Natural killer cell (primary cell): ENCODE data around the gene SOHLH2. TPM values are rescaled to one million over a fixed set of nuclear protein-coding genes. Genes with fewer than 3 reads are reported as not detected.

ENCODE experiments used
- ATAC-seq, 3 donors: fragments of 150-1000 bp in 2 of 3; fragments of 200-7000 bp in 1 of 3; cut with Tn5 transposase; 1 replicate in 1 of 3; 2 replicates in 2 of 3; pipeline ENCODE4 v1.10.0; 2021; ENCODE audit warnings: mild to moderate bottlenecking in 2 of 3, moderate library complexity in 2 of 3
- DNase-seq, 2 donors: peaks; one replicate each; pipeline versions ENCODE4 v3.0.0 to v3.0.0-alpha.2; 2013 to 2021; ENCODE audit warnings: mixed read lengths in 1 of 2
- H3K27ac ChIP-seq: one replicate; pipeline ENCODE4 v1.5.1; 2013; ENCODE audit warnings: mild to moderate bottlenecking, low read length
- H3K27me3 ChIP-seq: one replicate; pipeline ENCODE4 v1.6.1; 2013; ENCODE audit warnings: low read length; ENCODE audit not compliant: control insufficient read depth, insufficient read depth
- H3K36me3 ChIP-seq: one replicate; pipeline ENCODE4 v1.6.1; 2013; ENCODE audit warnings: low read length; ENCODE audit not compliant: control insufficient read depth, insufficient read depth
- H3K4me1 ChIP-seq: one replicate; pipeline ENCODE4 v1.6.1; 2013; ENCODE audit warnings: low read length; ENCODE audit not compliant: control insufficient read depth, insufficient read depth
- H3K4me3 ChIP-seq: one replicate; pipeline ENCODE4 v1.5.1; 2013; ENCODE audit warnings: low read length
- H3K9me3 ChIP-seq: one replicate; pipeline ENCODE4 v1.6.1; 2013; ENCODE audit warnings: low read length; ENCODE audit not compliant: control insufficient read depth, insufficient read depth
- H3K27ac Mint-ChIP-seq, 2 donors: one replicate each; pipeline ENCODE4 v1.8.0; 2022; ENCODE audit warnings: mild to moderate bottlenecking in 2 of 2, mixed read lengths in 2 of 2, moderate library complexity in 1 of 2
- H3K27me3 Mint-ChIP-seq, 2 donors: one replicate each; pipeline ENCODE4 v1.8.0; 2022; ENCODE audit warnings: low read depth in 2 of 2, mixed read lengths in 2 of 2
- H3K36me3 Mint-ChIP-seq: one replicate; pipeline ENCODE4 v1.8.0; 2022; ENCODE audit warnings: mixed read lengths
- H3K4me1 Mint-ChIP-seq, 2 donors: one replicate each; pipeline ENCODE4 v1.8.0; 2022; ENCODE audit warnings: mixed read lengths in 2 of 2
- H3K4me3 Mint-ChIP-seq: one replicate; pipeline ENCODE4 v1.8.0; 2022; ENCODE audit warnings: mild to moderate bottlenecking, moderate library complexity, mixed read lengths
- H3K9me3 Mint-ChIP-seq, 2 donors: one replicate each; pipeline ENCODE4 v1.8.0; 2022; ENCODE audit warnings: mixed read lengths in 2 of 2
- WGBS: methylation state at CpG from one replicate; pipeline ENCODE4 v1.1.7; 2013; ENCODE audit warnings: missing lambda C conversion rate; ENCODE audit not compliant: insufficient coverage; 5-methylcytosine and 5-hydroxymethylcytosine counted together
- intact Hi-C: fragments of 100-400 bp; cut with micrococcal nuclease; formaldehyde crosslinking; loops from one replicate; pipeline ENCODE4 v1.14.2; 2022
- total RNA-seq, 4 donors: library from RNA; stranded (reverse); fragments of 120-200 nt in 1 of 4; gene quantifications; one replicate each; pipeline versions ENCODE4 v1.2.3 to v1.2.4, GENCODE V29; 2013 to 2022
- TF ChIP-seq, protein P1 (sequence below): fragments of 200-600 bp; IDR thresholded peaks from one replicate; pipeline ENCODE4 v1.8.0; 2022; ENCODE audit warnings: antibody characterized with exemption

Gene SOHLH2
- total RNA-seq, 3 donors from 2014 or later (not counting 1 experiment from before 2014, with no cell fraction given), result not detected

DNA sequence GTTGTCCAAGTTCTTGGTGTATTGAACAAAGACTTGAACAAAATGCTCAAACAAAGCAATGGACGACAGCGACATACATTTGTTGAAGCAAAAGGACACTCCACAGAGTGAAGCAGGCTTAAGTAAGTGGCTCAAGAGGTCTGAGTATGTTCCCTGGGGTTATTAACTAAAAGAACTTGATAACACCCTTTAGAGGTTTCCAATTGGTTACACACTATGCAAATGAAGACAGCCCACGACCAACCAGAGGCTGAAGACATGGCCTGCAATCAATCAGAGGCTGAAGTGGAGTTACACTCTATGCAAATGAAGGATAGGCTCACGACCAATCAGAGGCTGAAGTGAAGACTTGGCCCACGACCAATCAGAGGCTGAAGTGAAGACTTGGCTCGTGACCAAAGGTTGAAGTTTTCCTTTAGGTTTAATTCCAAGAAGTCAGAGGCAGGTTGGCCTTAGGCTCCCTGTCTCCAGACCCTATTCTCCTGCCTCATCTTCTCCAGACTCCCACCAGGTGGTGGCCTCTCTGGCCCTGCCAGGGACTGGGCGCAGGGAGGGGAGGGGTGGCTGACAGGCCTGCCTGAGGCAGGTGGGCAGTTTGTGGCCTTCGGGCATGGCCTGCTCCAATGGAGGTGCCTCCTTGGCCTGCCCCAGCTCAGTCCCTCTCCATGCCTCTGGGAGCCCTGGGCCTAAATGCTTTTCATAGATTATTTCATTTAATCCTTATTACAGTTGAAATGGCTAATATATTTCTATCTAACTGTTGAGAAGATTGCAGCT lies 45.2 kb upstream of the SOHLH2 start:
- no peak overlapping the region for H3K27ac Mint-ChIP-seq
- H3K9me3 ChIP-seq, result no peaks in the 10 kb centered on the region
- 88% methylated on average over 8 of the region's 8 CpGs for WGBS
- ATAC-seq, result no peak
- no peak overlapping the region for H3K4me3 Mint-ChIP-seq
- H3K4me1 Mint-ChIP-seq, result no peaks in the 10 kb centered on the region
- H3K27me3 ChIP-seq, result no peaks in the 10 kb centered on the region
- TF ChIP-seq, protein P1, sequence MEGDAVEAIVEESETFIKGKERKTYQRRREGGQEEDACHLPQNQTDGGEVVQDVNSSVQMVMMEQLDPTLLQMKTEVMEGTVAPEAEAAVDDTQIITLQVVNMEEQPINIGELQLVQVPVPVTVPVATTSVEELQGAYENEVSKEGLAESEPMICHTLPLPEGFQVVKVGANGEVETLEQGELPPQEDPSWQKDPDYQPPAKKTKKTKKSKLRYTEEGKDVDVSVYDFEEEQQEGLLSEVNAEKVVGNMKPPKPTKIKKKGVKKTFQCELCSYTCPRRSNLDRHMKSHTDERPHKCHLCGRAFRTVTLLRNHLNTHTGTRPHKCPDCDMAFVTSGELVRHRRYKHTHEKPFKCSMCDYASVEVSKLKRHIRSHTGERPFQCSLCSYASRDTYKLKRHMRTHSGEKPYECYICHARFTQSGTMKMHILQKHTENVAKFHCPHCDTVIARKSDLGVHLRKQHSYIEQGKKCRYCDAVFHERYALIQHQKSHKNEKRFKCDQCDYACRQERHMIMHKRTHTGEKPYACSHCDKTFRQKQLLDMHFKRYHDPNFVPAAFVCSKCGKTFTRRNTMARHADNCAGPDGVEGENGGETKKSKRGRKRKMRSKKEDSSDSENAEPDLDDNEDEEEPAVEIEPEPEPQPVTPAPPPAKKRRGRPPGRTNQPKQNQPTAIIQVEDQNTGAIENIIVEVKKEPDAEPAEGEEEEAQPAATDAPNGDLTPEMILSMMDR, result no peak
- no peak overlapping the region for H3K27ac ChIP-seq
- DNase-seq, result no peak
- no peaks in the 10 kb centered on the region for H3K4me1 ChIP-seq
- intact Hi-C loops, result no loop called here
- H3K36me3 Mint-ChIP-seq, result no peaks in the 10 kb centered on the region
- H3K9me3 Mint-ChIP-seq, result no peaks in the 10 kb centered on the region
- H3K27me3 Mint-ChIP-seq, result no peaks in the 10 kb centered on the region
- H3K4me3 ChIP-seq, result no peak overlapping the region
- H3K36me3 ChIP-seq, result no peaks in the 10 kb centered on the region

DNA sequence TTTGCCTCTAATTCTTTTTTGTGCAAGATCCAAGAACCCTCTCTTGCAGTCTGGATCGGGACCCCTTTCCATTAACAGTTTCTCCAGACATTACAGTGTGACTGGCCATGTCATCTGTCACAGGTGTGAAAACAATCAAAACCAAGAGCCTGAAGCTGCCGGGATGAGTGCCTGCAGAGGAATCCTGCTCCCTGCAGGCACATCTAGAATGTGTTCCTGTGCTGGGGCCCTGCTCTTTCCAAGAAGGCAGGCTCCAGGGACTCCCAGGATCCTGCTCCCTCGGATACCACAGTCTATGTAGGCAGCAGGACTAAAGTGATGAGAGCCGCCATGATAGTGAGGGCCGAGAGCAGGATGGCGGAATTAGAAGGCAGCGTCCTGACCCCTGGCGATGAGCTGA lies 44.5 kb upstream of the SOHLH2 start:
- Histone ChIP-seq H3K27ac (no peak overlapping the region), H3K27me3 (no peaks in the 10 kb centered on the region), H3K4me3 (no peak overlapping the region), H3K4me1 (no peaks in the 10 kb centered on the region), H3K36me3 (no peaks in the 10 kb centered on the region), H3K9me3 (no peaks in the 10 kb centered on the region)
- intact Hi-C loops, result no loop called here
- Mint-ChIP-seq H3K9me3 (no peaks in the 10 kb centered on the region), H3K4me1 (no peaks in the 10 kb centered on the region), H3K4me3 (no peak overlapping the region), H3K36me3 (no peaks in the 10 kb centered on the region), H3K27me3 (no peaks in the 10 kb centered on the region), H3K27ac (no peak overlapping the region)
- WGBS, result 93% methylated on average over 8 of the region's 8 CpGs
- TF ChIP-seq, protein P1, result no peak
- ATAC-seq, result no peak
- DNase-seq, result no peak

DNA sequence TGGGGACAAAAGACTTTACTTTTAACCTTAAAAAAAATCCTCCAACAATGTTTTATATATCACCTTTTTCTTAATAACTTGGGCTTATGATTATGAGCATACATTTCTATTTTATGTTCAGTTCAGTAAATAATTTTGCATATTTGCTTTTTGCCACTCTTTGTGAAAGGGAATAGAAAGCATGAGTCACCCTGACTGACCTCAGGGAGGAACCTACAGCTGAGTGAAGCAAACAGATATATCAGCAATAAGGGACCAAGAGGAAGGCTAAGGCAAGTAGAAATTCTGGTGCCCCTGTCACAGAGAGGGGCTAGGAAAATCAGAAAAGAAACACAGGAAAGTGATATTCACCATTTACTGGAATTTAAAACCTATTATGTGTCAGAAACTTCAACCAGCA lies 37.2 kb upstream of the SOHLH2 start:
- H3K36me3 ChIP-seq, result no peaks in the 10 kb centered on the region
- ATAC-seq (no peak), DNase-seq (no peak)
- TF ChIP-seq, protein P1, result no peak
- intact Hi-C loops, result no loop called here
- no peaks in the 10 kb centered on the region for H3K27me3 ChIP-seq
- H3K36me3 Mint-ChIP-seq, result no peaks in the 10 kb centered on the region
- H3K9me3 ChIP-seq, result no peaks in the 10 kb centered on the region
- H3K9me3 Mint-ChIP-seq, result peaks cover 0 to 2% of the 10 kb centered on the region in 2 donors
- no peak overlapping the region for H3K27ac Mint-ChIP-seq
- H3K27ac ChIP-seq, result no peak overlapping the region
- H3K27me3 Mint-ChIP-seq, result no peaks in the 10 kb centered on the region
- no peaks in the 10 kb centered on the region for H3K4me1 Mint-ChIP-seq
- no peaks in the 10 kb centered on the region for H3K4me1 ChIP-seq
- H3K4me3 ChIP-seq, result no peak overlapping the region
- H3K4me3 Mint-ChIP-seq, result no peak overlapping the region

DNA sequence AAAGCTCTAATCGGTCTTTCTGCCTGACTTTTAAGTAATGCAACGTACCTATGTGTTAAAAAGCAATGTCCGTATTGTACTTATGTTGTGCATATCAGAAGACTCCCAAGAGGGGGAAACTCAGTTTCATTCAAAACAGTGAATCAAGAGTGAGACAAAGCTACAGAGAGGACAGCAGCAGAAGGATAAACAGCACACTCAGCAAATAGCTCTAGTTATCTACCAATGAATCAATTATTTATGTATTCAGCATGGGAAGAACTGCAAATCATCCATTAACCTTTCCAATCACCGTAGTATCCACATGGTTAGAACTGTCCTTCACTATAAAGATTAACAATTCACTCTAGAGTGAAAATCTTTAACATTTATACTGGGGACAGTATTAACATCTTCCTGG lies 36.7 kb upstream of the SOHLH2 start:
- no peaks in the 10 kb centered on the region for H3K4me1 ChIP-seq
- Mint-ChIP-seq H3K9me3 (peaks cover 0 to 2% of the 10 kb centered on the region in 2 donors), H3K27me3 (no peaks in the 10 kb centered on the region), H3K4me3 (no peak overlapping the region), H3K27ac (no peak overlapping the region), H3K36me3 (no peaks in the 10 kb centered on the region), H3K4me1 (no peaks in the 10 kb centered on the region)
- TF ChIP-seq, protein P1, result no peak
- no peaks in the 10 kb centered on the region for H3K36me3 ChIP-seq
- ATAC-seq (no peak), DNase-seq (no peak)
- intact Hi-C loops, result no loop called here
- 94% methylated on average over 3 of the region's 4 CpGs for WGBS
- H3K27me3 ChIP-seq, result no peaks in the 10 kb centered on the region
- H3K27ac ChIP-seq, result no peak overlapping the region
- no peaks in the 10 kb centered on the region for H3K9me3 ChIP-seq
- no peak overlapping the region for H3K4me3 ChIP-seq
